ENCODE data around the gene SP140L.
A peak's percentile ranks its signal among the peaks of the same experiment; 100 is the strongest.

The SP140L gene

DNA sequence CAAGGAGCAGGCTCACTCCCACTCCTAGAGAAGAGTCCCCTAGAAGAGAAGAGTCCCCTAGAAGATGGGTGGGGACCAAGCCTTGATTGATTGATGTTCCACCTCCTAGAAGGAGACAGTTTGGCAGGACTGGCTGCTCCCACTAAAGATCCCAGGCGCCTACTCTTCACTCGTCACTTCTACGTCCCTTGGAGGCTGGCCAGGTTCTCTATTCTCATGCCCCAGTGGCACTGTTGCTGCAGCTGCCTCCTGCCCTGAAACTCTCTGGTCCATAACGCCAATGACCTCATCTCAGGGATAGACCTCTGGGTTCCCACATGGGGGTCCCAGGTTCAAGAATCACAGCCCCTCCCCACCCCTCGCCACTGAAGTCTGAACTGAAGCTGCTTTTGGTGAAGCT is 2.5 kb upstream of the SP140L start:
- TF ChIP-seq, protein P1, sequence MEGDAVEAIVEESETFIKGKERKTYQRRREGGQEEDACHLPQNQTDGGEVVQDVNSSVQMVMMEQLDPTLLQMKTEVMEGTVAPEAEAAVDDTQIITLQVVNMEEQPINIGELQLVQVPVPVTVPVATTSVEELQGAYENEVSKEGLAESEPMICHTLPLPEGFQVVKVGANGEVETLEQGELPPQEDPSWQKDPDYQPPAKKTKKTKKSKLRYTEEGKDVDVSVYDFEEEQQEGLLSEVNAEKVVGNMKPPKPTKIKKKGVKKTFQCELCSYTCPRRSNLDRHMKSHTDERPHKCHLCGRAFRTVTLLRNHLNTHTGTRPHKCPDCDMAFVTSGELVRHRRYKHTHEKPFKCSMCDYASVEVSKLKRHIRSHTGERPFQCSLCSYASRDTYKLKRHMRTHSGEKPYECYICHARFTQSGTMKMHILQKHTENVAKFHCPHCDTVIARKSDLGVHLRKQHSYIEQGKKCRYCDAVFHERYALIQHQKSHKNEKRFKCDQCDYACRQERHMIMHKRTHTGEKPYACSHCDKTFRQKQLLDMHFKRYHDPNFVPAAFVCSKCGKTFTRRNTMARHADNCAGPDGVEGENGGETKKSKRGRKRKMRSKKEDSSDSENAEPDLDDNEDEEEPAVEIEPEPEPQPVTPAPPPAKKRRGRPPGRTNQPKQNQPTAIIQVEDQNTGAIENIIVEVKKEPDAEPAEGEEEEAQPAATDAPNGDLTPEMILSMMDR (IDR thresholded peaks at IDR 0.05; ENCODE audit: insufficient read depth, low read depth, low read length, missing control alignments) = no peak
- H3K4me3 ChIP-seq (ENCODE audit: low read length) = no peak overlapping the region
- no peak for DNase-seq (ENCODE audit: low read depth)

DNA sequence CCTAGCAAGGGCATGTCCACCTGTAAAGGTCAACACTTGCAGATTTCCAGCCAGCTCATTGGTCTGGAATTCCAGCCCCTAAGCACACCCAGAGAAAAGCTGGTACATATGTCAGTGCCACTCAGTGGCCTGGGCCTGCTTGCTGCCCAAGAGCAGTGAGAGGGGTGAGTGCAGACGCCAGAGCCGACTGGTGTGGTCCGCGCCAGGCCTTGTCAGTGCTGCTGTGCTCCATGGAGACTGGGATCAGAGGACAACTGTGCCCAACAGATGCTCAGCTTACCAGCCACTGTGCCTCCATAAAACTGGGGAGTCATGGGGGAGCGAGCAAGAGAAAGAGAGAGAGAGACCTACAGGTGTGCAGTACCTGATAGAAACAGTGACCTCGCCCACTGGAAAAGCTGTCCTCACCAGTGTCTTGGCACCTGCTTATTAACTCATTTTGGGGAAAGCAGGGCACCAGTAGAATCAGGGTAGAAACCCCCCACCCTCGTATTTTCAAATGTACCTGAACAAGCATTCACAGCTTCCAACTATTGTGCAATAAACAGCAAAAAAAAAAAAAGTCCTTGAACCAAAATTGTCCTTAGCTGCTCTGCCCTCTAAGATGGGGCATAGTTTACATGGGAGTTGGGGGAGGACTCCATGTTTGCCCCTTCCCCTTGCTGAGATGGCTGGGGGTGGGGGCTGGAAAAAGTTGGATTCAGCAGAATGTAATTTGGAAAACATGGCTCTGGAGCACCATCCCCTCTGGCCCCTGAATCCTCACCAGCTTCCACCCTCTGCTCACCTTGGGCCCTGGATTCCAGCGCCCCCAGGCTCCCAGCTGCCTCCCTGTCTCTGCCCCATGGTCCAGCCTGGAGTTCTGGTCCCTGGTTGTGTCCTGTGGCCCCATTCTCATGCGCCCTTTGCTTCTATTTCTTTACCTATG is 1.4 kb upstream of the SP140L start:
- TF ChIP-seq, protein P1 (IDR thresholded peaks at IDR 0.05; ENCODE audit: insufficient read depth, low read depth, low read length, missing control alignments) = no peak
- no peak overlapping the region for H3K4me3 ChIP-seq (ENCODE audit: low read length)
- no peak for DNase-seq (ENCODE audit: low read depth)

DNA sequence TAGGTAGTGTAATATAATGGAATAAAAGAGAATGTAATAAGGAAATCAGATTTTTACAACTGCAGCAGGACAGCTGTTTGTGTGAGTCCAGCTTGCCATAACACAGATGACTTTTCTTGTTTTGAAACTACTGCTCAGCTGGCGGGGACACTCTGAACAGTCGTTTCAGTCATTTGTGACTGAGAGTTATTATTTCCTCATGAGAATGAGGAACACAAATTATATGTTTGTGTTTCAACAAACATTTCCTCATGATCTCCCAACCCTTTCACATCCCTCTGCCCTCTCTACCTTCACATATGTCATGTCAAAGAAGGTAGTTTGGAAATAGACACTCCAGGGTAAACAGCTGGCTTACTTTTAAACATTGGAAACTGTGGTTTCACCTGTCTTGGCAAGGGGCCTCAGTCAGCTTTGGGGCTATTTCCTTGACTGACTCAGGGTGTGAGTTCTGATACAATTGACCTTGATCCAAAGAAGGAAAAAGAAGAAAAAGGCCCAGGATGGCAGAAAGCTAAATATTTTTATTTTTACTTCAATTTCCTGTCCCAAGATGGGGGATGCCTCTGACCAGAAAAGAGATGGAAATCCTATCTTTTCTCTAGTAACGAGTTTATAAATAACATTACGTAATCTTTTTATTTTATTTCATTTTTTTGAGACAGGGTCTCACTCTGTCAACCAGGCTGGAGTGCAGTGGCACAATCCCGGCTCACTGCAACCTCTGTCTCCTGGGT is 593 bp downstream of the SP140L start:
- TF ChIP-seq, protein P1 (IDR thresholded peaks at IDR 0.05; ENCODE audit: insufficient read depth, low read depth, low read length, missing control alignments) = no peak
- DNase-seq (ENCODE audit: low read depth) = peak; percentile 41
- H3K4me3 ChIP-seq (ENCODE audit: low read length) = peak overlapping the region; percentile 47

DNA sequence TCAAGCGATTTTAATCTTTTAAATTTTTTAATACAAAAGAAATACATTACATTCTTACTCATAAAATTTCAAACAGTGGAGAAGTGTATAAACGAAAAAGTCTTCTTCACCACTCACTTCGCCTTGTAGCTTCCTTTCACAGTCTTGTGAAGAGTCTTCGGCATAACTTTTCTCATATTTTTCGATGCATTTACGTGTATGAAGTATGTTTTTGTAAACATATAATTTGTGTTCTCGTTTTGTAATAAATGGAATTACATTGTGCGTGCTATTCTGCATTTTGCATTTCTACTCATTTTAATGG is 1.1 kb downstream of the SP140L start:
- H3K4me3 ChIP-seq (ENCODE audit: low read length) = no peak overlapping the region
- TF ChIP-seq, protein P1 (IDR thresholded peaks at IDR 0.05; ENCODE audit: insufficient read depth, low read depth, low read length, missing control alignments) = no peak
- DNase-seq (ENCODE audit: low read depth) = no peak

DNA sequence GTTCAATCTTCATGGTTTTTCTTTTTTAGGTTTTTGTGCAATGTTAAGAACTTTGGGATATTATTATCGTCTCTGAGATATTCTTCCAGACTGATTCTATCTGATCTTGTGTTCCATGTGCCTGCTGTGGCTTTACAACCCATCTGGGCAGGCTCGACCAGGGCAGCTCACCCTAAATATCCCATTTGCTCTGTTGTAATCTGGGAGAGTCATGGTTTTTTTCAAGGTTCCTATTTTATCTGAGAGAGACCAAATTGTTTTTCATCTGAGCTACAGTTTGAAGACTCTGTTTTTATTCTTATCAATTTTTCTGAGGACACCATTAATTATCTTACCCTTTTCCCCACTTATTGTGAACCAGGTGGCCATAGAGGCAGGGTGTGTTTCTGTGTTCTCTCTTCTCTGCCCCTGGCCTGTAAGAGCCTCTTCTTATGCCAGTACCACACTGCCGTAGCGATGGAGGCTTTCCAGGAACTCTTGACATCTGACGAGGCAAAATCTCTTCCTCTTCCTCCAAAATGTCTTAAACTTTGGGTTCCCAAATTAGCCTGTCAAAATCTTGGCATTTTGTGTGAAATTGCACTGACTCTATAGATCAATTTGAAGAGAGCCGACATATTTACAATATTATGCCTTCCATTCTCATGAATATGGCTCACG is 3.1 kb downstream of the SP140L start:
- H3K4me3 ChIP-seq (ENCODE audit: low read length) = no peak overlapping the region
- TF ChIP-seq, protein P1 (IDR thresholded peaks at IDR 0.05; ENCODE audit: insufficient read depth, low read depth, low read length, missing control alignments) = no peak
- no peak for DNase-seq (ENCODE audit: low read depth)

DNA sequence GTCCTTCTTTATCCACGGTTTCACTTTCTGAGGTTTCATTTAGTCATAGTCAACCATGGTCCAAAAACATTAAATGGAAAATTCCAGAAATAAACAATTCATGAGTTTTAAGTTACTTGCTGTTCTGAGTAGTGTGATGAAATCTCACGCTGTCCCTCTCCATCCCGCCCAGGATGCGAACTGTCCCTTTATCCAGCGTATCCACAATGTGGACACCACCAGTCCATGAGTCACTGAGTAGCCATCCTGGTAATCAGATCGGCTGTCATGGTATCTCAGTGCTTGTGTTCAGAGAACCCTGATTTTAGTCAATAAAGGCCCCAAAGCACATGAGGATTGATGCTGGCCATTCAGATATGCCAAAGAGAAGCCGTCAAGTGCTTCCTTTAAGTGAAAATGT is 3.7 kb downstream of the SP140L start:
- no peak for DNase-seq (ENCODE audit: low read depth)
- no peak overlapping the region for H3K4me3 ChIP-seq (ENCODE audit: low read length)
- TF ChIP-seq, protein P1 (IDR thresholded peaks at IDR 0.05; ENCODE audit: insufficient read depth, low read depth, low read length, missing control alignments) = no peak

Measured in epithelial cell of esophagus (primary cell).